Breast epithelium (tissue), 4 donors: ENCODE results near the gene PTPRG. TPM values are rescaled to one million over a fixed set of nuclear protein-coding genes. Genes with fewer than 3 reads are reported as not detected.

Experiments used
- DNase-seq, 2 donors: peaks; one replicate each; pipeline ENCODE4 v3.0.0-alpha.2; 2019; ENCODE audit warnings: low spot score in 2 of 2
- H3K27ac ChIP-seq, 2 donors: fragments of 200-600 bp; sonication (generic) in 1 of 2; one replicate each; pipeline ENCODE4 v1.5.1; 2016 to 2019; ENCODE audit warnings: mild to moderate bottlenecking in 1 of 2
- H3K27me3 ChIP-seq, 2 donors: fragments of 200-600 bp; sonication (generic) in 1 of 2; one replicate each; pipeline versions ENCODE4 v1.5.1 to v1.6.0; 2017 to 2019; ENCODE audit warnings: control low read depth in 1 of 2, mild to moderate bottlenecking in 1 of 2
- H3K36me3 ChIP-seq: fragments of 200-600 bp; one replicate; pipeline ENCODE4 v1.5.1; 2019
- H3K4me1 ChIP-seq, 2 donors: fragments of 200-600 bp; sonication (generic); one replicate each; pipeline ENCODE4 v1.5.1; 2016 to 2019; ENCODE audit warnings: control low read depth in 1 of 2
- H3K4me3 ChIP-seq, 3 donors: fragments of 200-600 bp; sonication (generic); 1 replicate in 2 of 3; 2 replicates in 1 of 3; pipeline ENCODE4 v1.5.1; 2016 to 2019; ENCODE audit warnings: mild to moderate bottlenecking in 3 of 3, moderate library complexity in 2 of 3
- H3K9me3 ChIP-seq, 2 donors: fragments of 200-600 bp; sonication (generic) in 1 of 2; one replicate each; pipeline ENCODE4 v1.5.1; 2016 to 2019; ENCODE audit warnings: control low read depth in 1 of 2
- POLR2A ChIP-seq: fragments of 450-650 bp; IDR thresholded peaks from one replicate; pipeline ENCODE4 v1.6.1; 2016; ENCODE audit warnings: antibody characterized with exemption, mild to moderate bottlenecking, moderate library complexity
- POLR2AphosphoS5 ChIP-seq, 3 donors: sonication (generic); formaldehyde crosslinking; IDR thresholded peaks; one replicate each; pipeline ENCODE4 v1.6.1; 2017; ENCODE audit warnings: antibody characterized with exemption in 3 of 3
- intact Hi-C: fragments of 100-400 bp; cut with DNase I; formaldehyde crosslinking; loops from one replicate; pipeline ENCODE4 v1.15.1; 2023; ENCODE audit warnings: low total_unique reads
- total RNA-seq, 3 donors: library from RNA; depleted of rRNA; stranded (reverse); fragments of >200 nt; gene quantifications; one replicate each; pipeline ENCODE4 v1.1.0, GENCODE V29; 2016
- TF ChIP-seq, protein P1 (sequence below), 3 donors: fragments of 450-650 bp; IDR thresholded peaks; one replicate each; pipeline ENCODE4 v1.5.1; 2016 to 2017; ENCODE audit warnings: antibody characterized with exemption in 3 of 3, mild to moderate bottlenecking in 3 of 3, moderate library complexity in 3 of 3

Gene PTPRG
- total RNA-seq, 3 donors from 2014 or later: 42.3 to 179 (median 61.6) TPM

DNA sequence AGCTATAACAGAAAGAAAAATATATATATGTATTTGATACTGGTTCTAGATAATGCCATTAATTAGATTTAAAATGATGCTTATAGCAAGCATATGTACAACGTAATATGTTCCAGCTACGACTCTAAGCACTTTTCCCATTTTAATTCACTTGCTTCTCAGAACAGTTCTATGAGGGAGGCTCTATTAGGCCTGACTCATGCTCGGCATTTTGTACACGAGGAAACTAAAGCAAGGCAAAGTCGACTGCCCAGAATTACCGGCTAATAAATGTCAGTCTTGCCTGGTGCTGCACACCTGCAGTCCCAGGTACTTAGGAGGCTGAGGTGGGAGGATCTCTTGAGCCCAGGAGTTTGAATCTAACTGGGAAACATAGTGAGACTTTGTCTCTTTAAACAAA, 106.0 kb downstream of the PTPRG start:
- Histone ChIP-seq H3K27me3 (no peaks in the 10 kb centered on the region), H3K27ac (no peak overlapping the region), H3K4me3 (no peak overlapping the region), H3K36me3 (no peaks in the 10 kb centered on the region), H3K4me1 (no peaks in the 10 kb centered on the region), H3K9me3 (no peaks in the 10 kb centered on the region)
- intact Hi-C loops: no loop called here
- no peak for DNase-seq
- no peak for TF ChIP-seq POLR2A
- TF ChIP-seq, protein P1, sequence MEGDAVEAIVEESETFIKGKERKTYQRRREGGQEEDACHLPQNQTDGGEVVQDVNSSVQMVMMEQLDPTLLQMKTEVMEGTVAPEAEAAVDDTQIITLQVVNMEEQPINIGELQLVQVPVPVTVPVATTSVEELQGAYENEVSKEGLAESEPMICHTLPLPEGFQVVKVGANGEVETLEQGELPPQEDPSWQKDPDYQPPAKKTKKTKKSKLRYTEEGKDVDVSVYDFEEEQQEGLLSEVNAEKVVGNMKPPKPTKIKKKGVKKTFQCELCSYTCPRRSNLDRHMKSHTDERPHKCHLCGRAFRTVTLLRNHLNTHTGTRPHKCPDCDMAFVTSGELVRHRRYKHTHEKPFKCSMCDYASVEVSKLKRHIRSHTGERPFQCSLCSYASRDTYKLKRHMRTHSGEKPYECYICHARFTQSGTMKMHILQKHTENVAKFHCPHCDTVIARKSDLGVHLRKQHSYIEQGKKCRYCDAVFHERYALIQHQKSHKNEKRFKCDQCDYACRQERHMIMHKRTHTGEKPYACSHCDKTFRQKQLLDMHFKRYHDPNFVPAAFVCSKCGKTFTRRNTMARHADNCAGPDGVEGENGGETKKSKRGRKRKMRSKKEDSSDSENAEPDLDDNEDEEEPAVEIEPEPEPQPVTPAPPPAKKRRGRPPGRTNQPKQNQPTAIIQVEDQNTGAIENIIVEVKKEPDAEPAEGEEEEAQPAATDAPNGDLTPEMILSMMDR (IDR thresholded peaks at IDR 0.05): no peak
- TF ChIP-seq POLR2AphosphoS5 (IDR thresholded peaks at IDR 0.05): no peak

DNA sequence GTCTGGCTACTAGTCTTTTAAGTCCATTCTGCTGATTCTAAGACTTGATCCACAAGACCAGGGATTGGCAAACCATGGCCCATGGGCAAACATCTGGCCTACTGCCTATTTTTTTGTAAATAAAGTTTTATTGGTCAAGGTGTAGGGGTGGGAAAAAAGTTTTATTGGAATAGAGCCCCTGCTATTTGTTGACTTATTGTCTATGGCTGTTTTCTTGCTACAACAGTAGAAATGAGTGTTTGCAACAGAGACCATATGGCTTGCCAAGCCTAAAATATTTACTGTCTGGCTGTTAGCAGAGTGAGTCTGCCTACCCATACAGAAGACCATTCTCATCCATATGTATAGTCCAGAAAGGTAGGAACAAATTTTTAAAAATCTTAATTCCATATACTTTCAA, 106.4 kb downstream of the PTPRG start:
- intact Hi-C loops: no loop called here
- Histone ChIP-seq H3K4me1 (no peaks in the 10 kb centered on the region), H3K27ac (no peak overlapping the region), H3K36me3 (no peaks in the 10 kb centered on the region), H3K9me3 (no peaks in the 10 kb centered on the region), H3K27me3 (no peaks in the 10 kb centered on the region), H3K4me3 (no peak overlapping the region)
- no peak for DNase-seq
- TF ChIP-seq POLR2AphosphoS5 (IDR thresholded peaks at IDR 0.05) (no peak), POLR2A (no peak)
- TF ChIP-seq, protein P1 (IDR thresholded peaks at IDR 0.05): no peak

DNA sequence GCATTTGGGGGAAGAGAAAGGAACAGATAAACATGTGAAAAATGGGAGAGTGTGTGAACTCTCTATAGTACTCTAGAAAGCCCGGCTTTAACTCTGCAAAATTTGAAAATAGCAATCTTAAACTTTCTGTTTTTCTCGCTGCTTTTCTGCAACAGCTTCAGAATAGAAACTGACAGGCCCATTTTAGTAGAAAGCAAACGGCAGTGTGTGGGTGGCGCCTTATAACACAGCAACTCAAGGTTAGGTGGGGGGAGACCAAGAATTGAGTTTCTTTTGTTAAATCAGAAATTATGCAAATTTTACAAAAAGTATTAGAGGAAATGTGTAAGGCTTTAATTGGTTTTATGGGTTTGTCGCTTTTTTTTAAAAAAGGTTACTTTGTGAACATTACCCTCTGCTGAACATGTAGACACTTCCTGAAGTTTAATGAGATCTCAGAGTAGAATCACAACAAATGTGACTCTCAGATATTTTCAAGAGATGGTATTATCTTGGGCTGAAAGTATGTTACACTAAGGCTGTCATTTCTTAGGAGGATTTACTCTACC, 107.0 kb downstream of the PTPRG start:
- TF ChIP-seq POLR2AphosphoS5 (IDR thresholded peaks at IDR 0.05): no peak
- Histone ChIP-seq H3K4me3 (no peak overlapping the region), H3K4me1 (no peaks in the 10 kb centered on the region), H3K9me3 (no peaks in the 10 kb centered on the region), H3K27ac (no peak overlapping the region), H3K27me3 (no peaks in the 10 kb centered on the region), H3K36me3 (no peaks in the 10 kb centered on the region)
- DNase-seq: no peak
- intact Hi-C loops: no loop called here

DNA sequence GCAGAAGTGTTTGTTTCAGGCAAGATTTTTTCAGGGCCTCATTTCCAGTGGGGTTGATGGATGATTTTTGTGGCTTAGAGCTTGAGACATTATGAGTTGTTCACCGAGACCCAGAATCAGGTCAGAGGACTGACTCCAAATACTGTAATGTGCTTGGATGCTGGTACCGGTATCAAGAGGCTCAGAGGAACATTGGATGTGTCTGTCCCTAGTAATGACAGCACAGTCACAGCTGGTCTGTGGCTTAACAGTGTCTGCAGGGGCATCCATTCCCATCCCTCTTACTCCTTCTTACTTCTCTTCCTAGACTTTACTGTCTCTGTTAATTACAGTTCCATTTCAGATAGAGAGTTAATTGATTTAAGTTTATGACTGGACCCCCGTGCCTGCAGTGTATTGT, 107.8 kb downstream of the PTPRG start:
- H3K27me3 ChIP-seq: no peaks in the 10 kb centered on the region
- intact Hi-C loops: no loop called here
- no peak for TF ChIP-seq POLR2A
- TF ChIP-seq, protein P1 (IDR thresholded peaks at IDR 0.05): no peak
- TF ChIP-seq POLR2AphosphoS5 (IDR thresholded peaks at IDR 0.05): no peak
- no peaks in the 10 kb centered on the region for H3K9me3 ChIP-seq
- DNase-seq: no peak
- no peaks in the 10 kb centered on the region for H3K4me1 ChIP-seq
- H3K36me3 ChIP-seq: no peaks in the 10 kb centered on the region
- no peak overlapping the region for H3K4me3 ChIP-seq
- no peak overlapping the region for H3K27ac ChIP-seq

DNA sequence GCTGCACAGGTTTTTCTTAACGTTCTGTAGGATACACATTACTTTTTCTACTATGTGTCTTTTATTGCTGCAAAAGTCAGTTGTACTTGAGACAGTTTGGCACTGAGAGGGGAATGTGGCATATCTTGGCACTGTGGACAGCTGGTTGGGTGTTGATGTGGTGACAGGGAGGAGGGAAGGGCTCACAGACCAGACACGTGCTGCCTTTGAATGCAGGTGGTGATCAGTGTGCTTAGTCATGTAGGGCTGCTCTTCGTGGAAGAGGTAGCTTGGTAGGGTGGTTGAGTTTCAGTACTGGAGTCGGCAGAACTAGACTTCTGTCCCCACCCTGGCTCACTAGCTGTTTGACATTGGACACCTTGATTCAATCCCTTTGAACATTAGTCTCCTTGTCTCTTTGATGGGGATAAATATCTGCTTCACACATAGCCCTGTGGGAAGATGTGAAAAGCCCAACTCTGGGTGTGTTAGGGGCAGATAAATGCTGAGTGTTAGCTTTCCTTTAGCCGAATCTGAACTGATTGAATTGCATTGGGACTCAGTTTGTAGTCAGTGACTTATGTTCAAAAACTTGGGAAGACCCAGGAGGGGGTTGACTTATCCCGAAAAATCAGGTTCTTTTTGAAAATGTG, 108.4 kb downstream of the PTPRG start:
- Histone ChIP-seq H3K36me3 (no peaks in the 10 kb centered on the region), H3K4me3 (no peak overlapping the region), H3K4me1 (no peaks in the 10 kb centered on the region), H3K27me3 (no peaks in the 10 kb centered on the region), H3K27ac (no peak overlapping the region), H3K9me3 (no peaks in the 10 kb centered on the region)
- no peak for DNase-seq
- intact Hi-C loops: no loop called here
- TF ChIP-seq POLR2AphosphoS5 (IDR thresholded peaks at IDR 0.05): no peak

DNA sequence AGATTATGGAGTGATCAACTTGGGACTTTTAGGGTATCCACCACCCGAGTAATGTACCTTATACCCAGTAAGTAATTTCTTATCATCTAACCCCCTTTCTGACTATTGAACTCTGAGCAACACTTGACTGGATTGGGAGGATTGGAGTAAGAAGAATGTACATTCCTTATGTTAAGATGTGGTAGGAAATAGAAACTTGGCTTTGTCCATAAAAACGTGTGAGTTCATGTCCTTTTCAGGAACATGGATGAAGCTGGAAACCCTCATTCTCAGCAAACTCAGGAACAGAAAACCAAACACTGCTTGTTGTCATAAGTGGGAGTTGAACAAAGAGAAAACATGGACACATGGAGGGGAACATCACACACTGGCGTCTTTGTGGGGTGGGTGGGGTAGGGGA, 112.3 kb downstream of the PTPRG start:
- Histone ChIP-seq H3K4me1 (no peaks in the 10 kb centered on the region), H3K27ac (no peak overlapping the region), H3K36me3 (no peaks in the 10 kb centered on the region), H3K27me3 (no peaks in the 10 kb centered on the region), H3K9me3 (no peaks in the 10 kb centered on the region), H3K4me3 (no peak overlapping the region)
- DNase-seq: no peak
- TF ChIP-seq, protein P1 (IDR thresholded peaks at IDR 0.05): no peak
- TF ChIP-seq POLR2A (no peak), POLR2AphosphoS5 (IDR thresholded peaks at IDR 0.05) (no peak)
- intact Hi-C loops: no loop called here
